Fibroblast of lung (primary cell): Measurements from ENCODE around the gene TRPC4AP. TPM values are rescaled to one million over a fixed set of nuclear protein-coding genes. Genes with fewer than 3 reads are reported as not detected.

Source experiments
- DNase-seq, 2 donors: peaks; one replicate each; pipeline versions ENCODE4 v3.0.0 to v3.0.0-alpha.2; 2010; ENCODE audit warnings: low read depth in 2 of 2
- H2AFZ ChIP-seq: 2 replicates; pipeline ENCODE4 v1.5.1; 2012; ENCODE audit warnings: low read length, control low read depth, inconsistent platforms
- H3K27ac ChIP-seq: 2 replicates; pipeline ENCODE4 v1.5.1; 2011; ENCODE audit warnings: low read length, control low read depth; ENCODE audit not compliant: insufficient read depth
- H3K27me3 ChIP-seq: 2 replicates; pipeline ENCODE4 v1.5.1; 2011; ENCODE audit warnings: mild to moderate bottlenecking, low read length; ENCODE audit not compliant: control insufficient read depth, insufficient read depth
- H3K36me3 ChIP-seq: 2 replicates; pipeline ENCODE4 v1.5.1; 2011; ENCODE audit warnings: low read length; ENCODE audit not compliant: control insufficient read depth, insufficient read depth
- H3K4me1 ChIP-seq: 2 replicates; pipeline ENCODE4 v1.5.1; 2011; ENCODE audit warnings: low read length; ENCODE audit not compliant: control insufficient read depth, insufficient read depth; ENCODE audit errors: extremely low read depth
- H3K4me2 ChIP-seq: 2 replicates; pipeline ENCODE4 v1.5.1; 2011; ENCODE audit warnings: low read length, control low read depth; ENCODE audit not compliant: insufficient read depth; ENCODE audit errors: extremely low read depth
- H3K4me3 ChIP-seq, 4 experiments: fragments of 200-600 bp in 1 of 4; sonication (generic) in 1 of 4; replicated peaks in 1 of 4; 2 replicates each; pipeline ENCODE4 v1.5.1; 2011 to 2016; ENCODE audit warnings: low read length in 4 of 4, low read depth in 3 of 4, mild to moderate bottlenecking in 3 of 4, control low read depth in 2 of 4, inconsistent platforms in 1 of 4, mixed read lengths in 1 of 4; ENCODE audit not compliant: insufficient read depth in 1 of 4; ENCODE audit errors: control extremely low read depth in 1 of 4
- H3K79me2 ChIP-seq: 2 replicates; pipeline ENCODE4 v1.5.1; 2012; ENCODE audit warnings: mild to moderate bottlenecking, low read length, inconsistent platforms; ENCODE audit not compliant: control insufficient read depth, insufficient read depth
- H3K9ac ChIP-seq: 2 replicates; pipeline ENCODE4 v1.5.1; 2011; ENCODE audit warnings: mild to moderate bottlenecking, low read length, control low read depth; ENCODE audit not compliant: insufficient read depth
- H3K9me3 ChIP-seq: 2 replicates; pipeline ENCODE4 v1.5.1; 2012; ENCODE audit warnings: low read depth, low read length; ENCODE audit not compliant: control insufficient read depth, insufficient read depth
- H4K20me1 ChIP-seq: 2 replicates; pipeline ENCODE4 v1.5.1; 2011; ENCODE audit warnings: low read length; ENCODE audit not compliant: control insufficient read depth, insufficient read depth; ENCODE audit errors: extremely low read depth
- EZH2 ChIP-seq: IDR thresholded peaks from 2 replicates; pipeline ENCODE4 v1.5.1; 2012; ENCODE audit warnings: low read length, control low read depth, mild to moderate bottlenecking; ENCODE audit errors: missing control alignments
- polyA plus RNA-seq, 2 donors: library from polyadenylated mRNA; depleted of rRNA in 1 of 2; stranded (reverse) in 1 of 2; unstranded in 1 of 2; fragments of >200 nt; gene quantifications; 2 replicates each; pipeline ENCODE4 v1.2.1, GENCODE V29; 2011 to 2012; ENCODE audit warnings: missing spikeins in 1 of 2
- total RNA-seq: library from RNA; depleted of rRNA; stranded (reverse); fragments of >200 nt; gene quantifications from 2 replicates; pipeline ENCODE4 v1.2.1, GENCODE V29; 2014
- TF ChIP-seq, protein P1 (sequence below), 2 donors: IDR thresholded peaks in 1 of 2; conservative IDR thresholded peaks in 1 of 2; 1 replicate in 1 of 2; 2 replicates in 1 of 2; pipeline ENCODE4 v1.5.1; 2011 to 2012; ENCODE audit warnings: low read length in 2 of 2, control low read depth in 1 of 2, inconsistent platforms in 1 of 2, low read depth in 1 of 2, mild to moderate bottlenecking in 1 of 2

TRPC4AP gene
- total and polyA plus RNA-seq, 2 donors (not counting 1 experiment from before 2014, with no cell fraction given) = 63.1 to 89.7 TPM

DNA sequence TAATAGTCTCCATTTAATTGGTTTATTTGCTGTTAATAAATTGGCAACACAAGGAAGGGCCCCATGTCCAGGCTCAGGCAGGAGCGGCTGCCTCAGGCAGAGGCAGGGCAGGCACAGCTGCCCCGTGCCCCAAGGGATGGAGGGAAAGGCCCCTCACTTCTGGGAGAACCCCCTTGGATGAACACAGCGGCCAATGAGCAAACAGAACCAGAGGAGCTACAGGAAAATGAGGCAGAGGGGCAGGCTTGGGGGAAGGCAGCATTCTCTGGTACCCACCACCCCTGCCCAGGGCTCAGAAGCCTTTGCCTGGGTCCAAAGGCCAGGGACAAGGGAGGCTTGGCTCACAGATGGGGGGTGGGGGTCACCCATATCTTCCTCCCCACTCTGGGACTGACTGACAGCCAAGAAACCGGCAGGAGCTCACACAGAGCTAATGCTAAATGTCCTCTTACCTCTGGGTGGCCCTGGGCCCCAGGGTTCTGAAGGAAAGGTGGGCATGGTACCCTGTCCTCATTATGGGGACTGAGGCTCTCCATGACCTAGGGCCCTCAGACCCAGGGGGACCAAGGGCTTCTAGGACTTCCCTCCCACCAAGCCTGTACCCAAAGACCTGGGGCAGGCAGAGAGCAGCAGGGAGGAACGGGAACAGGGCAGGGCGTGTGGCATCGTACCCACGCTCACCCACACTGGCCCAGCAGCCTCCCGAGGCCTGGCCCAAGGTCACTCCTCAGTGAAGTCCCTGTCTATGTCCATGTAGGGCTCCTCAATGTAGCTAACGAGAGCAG, 90.0 kb downstream of the TRPC4AP start:
- Histone ChIP-seq H3K36me3 (peaks cover 49% of the 10 kb centered on the region), H2AFZ (no peak overlapping the region), H3K9ac (no peak overlapping the region), H3K4me3 (no peak overlapping the region), H3K27me3 (no peaks in the 10 kb centered on the region), H3K4me1 (no peaks in the 10 kb centered on the region), H3K79me2 (no peaks in the 10 kb centered on the region), H4K20me1 (no peaks in the 10 kb centered on the region), H3K4me2 (no peak overlapping the region), H3K9me3 (no peaks in the 10 kb centered on the region), H3K27ac (no peak overlapping the region)
- TF ChIP-seq EZH2 = no peak
- TF ChIP-seq, protein P1, sequence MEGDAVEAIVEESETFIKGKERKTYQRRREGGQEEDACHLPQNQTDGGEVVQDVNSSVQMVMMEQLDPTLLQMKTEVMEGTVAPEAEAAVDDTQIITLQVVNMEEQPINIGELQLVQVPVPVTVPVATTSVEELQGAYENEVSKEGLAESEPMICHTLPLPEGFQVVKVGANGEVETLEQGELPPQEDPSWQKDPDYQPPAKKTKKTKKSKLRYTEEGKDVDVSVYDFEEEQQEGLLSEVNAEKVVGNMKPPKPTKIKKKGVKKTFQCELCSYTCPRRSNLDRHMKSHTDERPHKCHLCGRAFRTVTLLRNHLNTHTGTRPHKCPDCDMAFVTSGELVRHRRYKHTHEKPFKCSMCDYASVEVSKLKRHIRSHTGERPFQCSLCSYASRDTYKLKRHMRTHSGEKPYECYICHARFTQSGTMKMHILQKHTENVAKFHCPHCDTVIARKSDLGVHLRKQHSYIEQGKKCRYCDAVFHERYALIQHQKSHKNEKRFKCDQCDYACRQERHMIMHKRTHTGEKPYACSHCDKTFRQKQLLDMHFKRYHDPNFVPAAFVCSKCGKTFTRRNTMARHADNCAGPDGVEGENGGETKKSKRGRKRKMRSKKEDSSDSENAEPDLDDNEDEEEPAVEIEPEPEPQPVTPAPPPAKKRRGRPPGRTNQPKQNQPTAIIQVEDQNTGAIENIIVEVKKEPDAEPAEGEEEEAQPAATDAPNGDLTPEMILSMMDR (conservative IDR thresholded peaks at IDR 0.05 in 1 of 2, IDR thresholded peaks at IDR 0.05 in 1 of 2; ENCODE audit: low read depth in 1 of 2, low read length in 2 of 2) = no peak
- no peak for DNase-seq

GRCh38 chr20:35001596-35002362, 90.8 kb downstream of the TRPC4AP start:
- Histone ChIP-seq H3K4me2 (no peak overlapping the region), H3K4me1 (peaks cover 2% of the 10 kb centered on the region), H3K27me3 (no peaks in the 10 kb centered on the region), H3K9me3 (no peaks in the 10 kb centered on the region), H2AFZ (no peak overlapping the region), H4K20me1 (no peaks in the 10 kb centered on the region), H3K36me3 (peaks cover 45% of the 10 kb centered on the region), H3K79me2 (no peaks in the 10 kb centered on the region), H3K27ac (no peak overlapping the region), H3K4me3 (no peak overlapping the region), H3K9ac (no peak overlapping the region)
- no peak for DNase-seq
- no peak for TF ChIP-seq EZH2
- TF ChIP-seq, protein P1 (conservative IDR thresholded peaks at IDR 0.05 in 1 of 2, IDR thresholded peaks at IDR 0.05 in 1 of 2; ENCODE audit: low read depth in 1 of 2, low read length in 2 of 2) = peak in 1 of 2 donors; percentile 44

DNA sequence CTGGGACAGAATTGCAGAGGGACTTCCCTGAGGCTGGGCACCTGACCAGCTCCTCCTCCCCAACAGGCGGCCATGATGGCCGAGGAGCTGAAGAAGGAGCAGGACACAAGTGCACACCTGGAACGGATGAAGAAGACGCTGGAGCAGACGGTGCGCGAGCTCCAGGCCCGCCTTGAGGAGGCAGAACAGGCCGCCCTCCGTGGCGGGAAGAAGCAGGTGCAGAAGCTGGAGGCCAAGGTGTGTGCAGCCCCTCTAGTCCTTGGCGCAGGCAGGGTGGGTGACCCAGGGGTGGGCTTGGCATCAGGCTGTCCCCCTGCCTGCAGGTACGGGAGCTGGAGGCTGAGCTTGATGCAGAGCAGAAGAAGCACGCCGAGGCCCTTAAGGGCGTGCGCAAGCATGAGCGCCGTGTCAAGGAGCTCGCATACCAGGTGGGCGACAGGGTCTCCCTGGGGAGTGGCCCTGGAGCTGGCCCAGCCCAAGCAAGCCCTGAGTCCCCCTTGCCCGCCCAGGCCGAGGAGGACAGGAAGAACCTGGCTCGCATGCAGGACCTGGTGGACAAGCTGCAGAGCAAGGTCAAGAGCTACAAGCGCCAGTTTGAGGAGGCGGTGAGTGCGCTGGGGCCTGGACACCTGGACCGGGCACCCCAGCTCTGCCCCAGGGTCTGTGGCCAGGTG, 91.5 kb downstream of the TRPC4AP start:
- H3K4me3 ChIP-seq = no peak overlapping the region
- peaks cover 2% of the 10 kb centered on the region for H3K4me1 ChIP-seq
- H3K27ac ChIP-seq = no peak overlapping the region
- no peak for DNase-seq
- H3K79me2 ChIP-seq = no peaks in the 10 kb centered on the region
- no peak overlapping the region for H3K9ac ChIP-seq
- no peaks in the 10 kb centered on the region for H4K20me1 ChIP-seq
- no peaks in the 10 kb centered on the region for H3K27me3 ChIP-seq
- no peak overlapping the region for H2AFZ ChIP-seq
- peaks cover 42% of the 10 kb centered on the region for H3K36me3 ChIP-seq
- TF ChIP-seq, protein P1 (conservative IDR thresholded peaks at IDR 0.05 in 1 of 2, IDR thresholded peaks at IDR 0.05 in 1 of 2; ENCODE audit: low read depth in 1 of 2, low read length in 2 of 2) = no peak
- no peak for TF ChIP-seq EZH2
- H3K4me2 ChIP-seq = no peak overlapping the region
- H3K9me3 ChIP-seq = no peaks in the 10 kb centered on the region
